Ishikawa (cell line): ENCODE measurements around the gene TTLL13.

Experiments
- MAX ChIP-seq: IDR thresholded peaks from 2 replicates; pipeline ENCODE4 v1.6.1; 2012
- YY1 ChIP-seq: IDR thresholded peaks from 2 replicates; pipeline ENCODE4 v1.6.1; 2012; ENCODE audit warnings: low read depth

GRCh38 chr15:90211009-90211408 lies 38.3 kb upstream of the TTLL13 start:
- TF ChIP-seq MAX, result no peak
- TF ChIP-seq YY1, result no peak
